ENCODE results near the gene EIF3I. TPM values are rescaled to one million over a fixed set of nuclear protein-coding genes. Genes with fewer than 3 reads are reported as not detected.
"Not testable (repeated sequence)": the region's sequence is repeated elsewhere in the genome, so short reads cannot be mapped to it uniquely, and the experiment has no call there.

The EIF3I gene
- polyA plus RNA-seq, 1 donor: 174 TPM

DNA sequence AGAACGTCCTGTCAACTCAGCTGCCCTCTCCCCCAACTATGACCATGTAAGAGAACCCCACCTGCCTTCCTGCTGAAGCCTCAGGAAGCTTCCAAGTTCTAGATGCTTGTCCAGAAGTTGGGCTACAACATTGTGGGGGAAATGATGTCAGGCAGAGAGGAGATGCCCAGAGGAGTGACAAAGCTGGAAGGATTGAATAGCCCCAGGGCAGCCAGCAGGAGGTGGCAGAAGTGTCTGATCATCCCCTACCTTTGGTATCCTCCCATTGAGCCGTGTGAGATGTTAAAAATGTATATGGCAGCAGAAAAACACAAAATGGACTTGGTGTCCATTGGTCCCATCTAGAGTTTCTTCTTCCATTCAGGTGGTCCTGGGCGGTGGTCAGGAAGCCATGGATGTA lies 6.6 kb downstream of the EIF3I start:
- DNase-seq: no peak

DNA sequence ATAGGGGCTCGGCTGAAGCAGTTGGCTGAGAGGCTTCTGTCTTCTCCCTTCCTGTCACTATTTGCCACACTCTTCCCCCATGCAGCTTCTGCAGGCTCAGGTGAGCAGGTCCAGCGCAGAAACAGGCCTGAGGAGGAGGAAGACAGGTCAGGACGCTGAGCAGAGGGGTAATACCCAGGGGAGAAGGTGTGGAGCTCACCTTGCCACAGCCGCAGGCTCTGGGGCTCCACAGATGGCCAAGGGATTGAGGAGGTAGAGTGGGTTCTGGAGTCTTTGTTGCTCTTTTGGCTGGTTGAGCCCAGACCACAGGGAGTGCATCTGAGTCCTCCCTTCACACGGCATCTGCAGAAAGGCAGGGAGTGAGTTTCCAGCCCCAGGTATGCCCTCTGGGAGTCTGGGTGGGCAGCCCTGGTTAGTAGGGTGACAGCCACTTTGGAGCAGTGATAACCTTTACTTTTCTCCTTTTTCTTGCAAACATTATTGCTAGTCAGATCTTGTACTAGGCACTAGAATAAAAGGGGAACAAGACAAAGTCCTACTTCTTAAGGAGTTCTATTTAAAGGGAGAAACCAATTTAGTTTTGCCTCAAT lies 9.7 kb downstream of the EIF3I start:
- DNase-seq: no peak

DNA sequence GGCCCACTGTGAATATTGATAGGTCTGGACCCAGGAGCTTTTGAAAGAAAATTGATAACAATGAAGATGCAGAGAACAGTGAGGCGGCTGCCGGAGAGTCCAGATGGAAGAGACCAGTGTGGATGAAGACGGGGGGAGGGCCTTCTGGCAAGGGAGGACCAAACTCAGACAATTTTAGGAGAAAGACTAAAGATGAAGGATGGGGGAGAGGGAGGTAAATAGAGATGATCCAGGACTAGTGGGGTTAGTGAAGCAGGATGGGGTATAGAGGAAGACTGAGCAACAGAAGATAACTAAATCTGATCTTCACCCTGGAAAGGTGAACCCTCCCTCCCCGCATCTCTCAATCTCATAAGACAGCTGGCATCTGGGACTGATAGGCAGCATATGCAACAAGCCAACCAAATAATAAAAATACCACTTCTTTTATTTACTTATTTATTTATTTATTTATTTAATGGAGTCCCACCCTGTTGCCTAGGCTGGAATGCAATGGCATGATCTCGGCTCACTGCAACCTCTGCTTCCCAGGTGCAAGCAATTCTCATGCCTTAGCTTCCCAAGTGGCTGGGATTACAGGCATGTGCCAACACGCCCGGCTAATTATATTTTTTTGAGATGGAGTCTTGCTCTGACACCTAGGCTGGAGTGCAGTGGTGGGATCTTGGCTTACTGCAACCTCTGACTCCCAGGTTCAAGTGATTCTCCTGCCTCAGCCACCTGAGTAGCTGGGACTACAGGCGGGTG lies 10.5 kb downstream of the EIF3I start:
- no peak for DNase-seq

DNA sequence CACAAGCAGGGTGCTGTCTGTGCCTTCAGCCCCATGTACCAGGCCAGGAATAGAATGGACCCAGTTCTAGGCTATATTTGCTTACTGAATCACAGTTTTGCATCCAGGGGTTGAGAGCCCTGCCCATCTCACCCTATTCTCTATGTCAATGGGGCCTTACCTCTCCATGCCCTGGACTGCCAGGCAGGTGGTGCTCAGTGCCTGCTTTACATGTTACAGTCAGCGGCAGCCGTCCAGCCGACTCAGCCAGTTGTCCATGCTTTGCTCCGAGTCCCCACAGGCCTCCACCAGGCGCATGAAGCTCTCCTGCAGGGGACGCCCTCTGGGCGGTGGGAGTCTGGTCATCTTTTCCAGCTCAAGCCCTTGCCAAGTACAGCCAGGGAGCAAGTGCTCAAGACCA lies 12.6 kb downstream of the EIF3I start:
- no peak for DNase-seq

DNA sequence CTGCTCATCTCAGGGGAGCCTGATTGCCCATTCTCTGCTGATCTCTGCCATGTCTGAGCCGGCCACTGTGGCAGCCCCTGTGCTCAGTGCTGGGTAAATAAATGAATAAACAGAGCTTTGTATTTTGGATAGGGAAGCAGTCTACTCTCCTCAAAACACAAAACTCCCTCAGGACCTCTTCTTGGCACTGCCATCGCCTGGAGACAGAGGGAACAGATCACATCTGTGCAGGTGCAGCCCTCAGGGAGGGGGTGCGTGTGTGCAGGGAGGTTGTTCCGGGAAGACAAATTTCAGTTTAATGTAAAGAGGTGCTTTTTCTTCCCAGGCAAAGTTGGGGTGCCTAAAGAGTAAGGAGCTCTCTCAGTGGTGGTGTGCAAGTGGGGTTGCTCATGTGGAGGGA lies 17.1 kb downstream of the EIF3I start:
- DNase-seq: no peak

DNA sequence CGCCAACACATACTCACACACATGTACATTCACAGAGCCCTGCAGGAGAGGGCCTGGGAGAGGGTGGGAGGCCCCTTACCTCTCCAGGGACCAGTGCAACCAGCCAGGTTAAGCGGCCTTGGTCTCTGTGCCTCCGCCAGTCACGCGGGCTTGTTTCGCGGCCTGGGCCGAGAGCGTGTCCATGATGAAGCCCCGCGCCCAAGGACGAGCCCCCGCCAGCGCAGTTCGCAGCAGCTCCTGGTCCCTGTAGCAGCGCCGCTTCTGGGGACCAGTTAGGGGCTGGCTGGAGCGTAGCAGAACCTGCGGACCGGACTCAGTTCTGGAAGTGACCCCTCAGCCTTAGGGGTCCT lies 17.6 kb downstream of the EIF3I start:
- DNase-seq: no peak

DNA sequence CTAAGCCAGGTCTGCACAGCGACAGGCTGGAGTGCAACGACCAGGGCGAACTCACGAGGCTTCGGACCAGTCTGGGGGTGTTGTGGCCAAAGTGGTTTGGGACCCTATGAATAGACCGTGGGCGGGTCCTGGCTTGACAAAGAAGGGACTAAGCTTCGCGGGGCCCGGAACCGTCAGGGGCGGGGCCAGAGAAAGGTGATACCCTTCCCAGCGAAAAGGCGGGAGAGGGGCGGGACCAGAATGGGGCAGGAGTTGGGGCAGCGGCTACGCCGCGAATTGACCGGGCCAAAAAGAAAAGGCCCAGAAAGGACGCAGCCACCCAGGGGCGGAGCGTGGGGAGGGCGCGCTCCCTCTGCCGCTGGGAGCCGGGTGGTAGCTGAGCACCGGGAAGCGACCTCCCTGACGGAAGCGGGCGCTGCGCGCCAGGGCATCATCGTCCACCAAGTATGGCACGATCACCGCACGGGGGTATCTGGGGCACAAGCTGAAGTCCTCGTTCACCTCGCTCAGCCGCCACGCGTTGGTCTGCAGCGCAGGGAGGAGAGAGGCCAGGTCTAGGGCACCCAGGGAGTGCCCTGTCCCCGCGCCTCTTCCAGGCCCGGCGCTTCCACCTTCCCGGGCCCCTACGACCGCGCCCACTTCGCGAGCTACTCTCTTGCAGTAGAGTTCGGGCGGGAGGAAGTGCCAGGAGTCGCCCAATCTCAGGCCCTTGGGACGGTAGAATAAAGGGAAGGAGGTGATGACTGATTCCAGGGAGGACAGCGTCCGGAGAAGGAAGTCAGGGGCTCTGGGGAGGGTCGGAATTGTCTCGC lies 18.1 kb downstream of the EIF3I start:
- DNase-seq: peak; percentile 81

DNA sequence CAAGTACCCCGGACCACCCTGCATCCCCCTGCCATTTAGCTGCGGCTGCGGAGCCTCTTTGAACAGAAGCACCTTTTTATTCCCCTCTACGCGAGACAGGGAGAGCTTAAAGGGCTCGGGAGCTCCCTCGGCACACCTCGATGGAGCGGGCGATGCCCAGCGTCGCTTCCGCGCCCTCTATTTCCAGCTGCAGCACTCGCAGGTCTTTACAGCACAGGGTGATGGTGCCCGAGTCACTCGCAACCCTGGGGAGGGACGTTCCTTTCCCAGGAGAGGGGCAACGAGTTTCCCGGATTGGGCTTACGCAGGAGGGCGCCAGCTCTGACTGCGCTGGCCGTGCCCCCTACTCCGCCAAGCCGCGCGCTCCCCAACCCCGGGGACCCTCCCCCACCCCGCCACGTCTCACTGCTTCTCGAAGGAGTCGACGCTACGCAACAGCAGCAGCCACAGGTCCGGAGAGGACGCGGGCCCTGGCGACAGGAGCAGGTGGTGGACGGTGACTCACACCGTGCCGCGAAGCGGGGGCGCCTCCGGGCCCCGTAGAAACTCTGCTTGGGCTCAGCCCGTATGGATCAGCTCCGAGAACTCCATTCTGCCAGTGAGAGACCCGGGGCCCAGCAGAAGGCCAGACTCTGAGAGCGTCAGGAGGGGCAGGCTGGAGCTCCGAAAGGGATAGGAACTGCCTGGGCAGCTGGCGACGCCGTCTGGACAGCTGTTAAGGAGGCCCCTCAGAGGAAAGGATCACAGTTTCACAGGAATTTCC lies 19.0 kb downstream of the EIF3I start:
- DNase-seq: peak; percentile 70

DNA sequence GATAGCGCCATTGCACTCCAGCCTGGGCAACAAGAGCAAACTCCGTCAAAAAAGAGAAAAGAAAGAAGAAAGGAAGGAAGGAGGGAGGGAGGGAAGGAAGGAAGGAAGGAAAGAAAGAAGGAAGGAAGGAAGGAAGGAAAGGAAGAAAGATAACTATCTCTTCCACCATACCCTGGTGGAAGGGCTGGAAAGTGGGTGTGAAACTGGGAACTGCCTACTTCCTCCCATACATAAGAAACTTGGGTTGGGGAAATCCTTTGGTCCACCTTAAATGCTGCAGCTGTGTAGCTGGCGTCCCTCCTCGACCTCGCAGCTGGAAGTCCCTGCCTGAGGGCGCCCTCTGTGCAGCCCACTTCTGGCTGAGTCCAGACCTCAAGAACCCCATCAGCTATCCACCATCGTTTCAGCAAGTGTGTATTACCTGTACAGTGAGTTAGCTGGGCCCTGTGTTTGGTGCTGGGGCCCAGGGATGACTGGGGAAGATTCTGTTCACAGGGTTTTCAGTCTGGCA lies 20.2 kb downstream of the EIF3I start:
- no peak for DNase-seq

DNA sequence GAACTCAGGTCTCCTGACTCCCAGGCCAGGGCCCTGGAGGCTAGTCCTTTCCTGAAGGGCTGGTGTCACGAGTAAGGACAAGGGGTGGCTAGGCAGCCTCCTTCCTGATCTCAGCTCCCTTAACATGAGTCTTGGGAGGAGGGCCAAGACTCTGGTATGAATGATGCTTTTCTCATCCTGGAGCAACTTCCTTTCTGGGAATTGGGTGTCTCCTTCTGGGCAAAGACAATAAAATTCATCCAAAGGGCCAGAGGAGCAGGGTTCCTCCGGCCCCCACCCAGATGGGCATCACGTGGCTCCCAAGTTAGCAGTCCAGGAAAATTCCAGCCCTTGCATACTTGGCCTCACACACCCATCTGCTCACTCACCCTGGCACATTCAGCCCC lies 24.7 kb downstream of the EIF3I start, which contains the start of gene FAM167B:
FAM167B (plus strand) TSS at position 335 of the 386 bp plus-strand sequence. CDS start 200 bp downstream, outside the sequence.
- no peak for DNase-seq

DNA sequence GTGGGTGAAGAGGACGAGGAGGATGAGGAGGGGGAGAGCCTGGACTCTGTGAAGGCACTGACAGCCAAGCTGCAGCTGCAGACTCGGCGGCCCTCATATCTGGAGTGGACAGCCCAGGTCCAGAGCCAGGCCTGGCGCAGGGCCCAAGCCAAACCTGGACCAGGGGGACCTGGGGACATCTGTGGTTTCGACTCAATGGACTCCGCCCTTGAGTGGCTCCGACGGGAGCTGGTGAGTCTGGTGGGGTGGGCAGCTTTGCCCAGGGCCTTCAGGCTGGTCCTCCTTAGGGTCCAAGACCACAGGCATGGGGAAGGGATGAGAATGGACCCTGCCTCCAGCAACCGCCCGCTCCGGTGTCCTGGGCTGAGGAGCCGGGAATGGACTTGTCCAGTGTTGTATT lies 25.2 kb downstream of the EIF3I start:
- no peak for DNase-seq

DNA sequence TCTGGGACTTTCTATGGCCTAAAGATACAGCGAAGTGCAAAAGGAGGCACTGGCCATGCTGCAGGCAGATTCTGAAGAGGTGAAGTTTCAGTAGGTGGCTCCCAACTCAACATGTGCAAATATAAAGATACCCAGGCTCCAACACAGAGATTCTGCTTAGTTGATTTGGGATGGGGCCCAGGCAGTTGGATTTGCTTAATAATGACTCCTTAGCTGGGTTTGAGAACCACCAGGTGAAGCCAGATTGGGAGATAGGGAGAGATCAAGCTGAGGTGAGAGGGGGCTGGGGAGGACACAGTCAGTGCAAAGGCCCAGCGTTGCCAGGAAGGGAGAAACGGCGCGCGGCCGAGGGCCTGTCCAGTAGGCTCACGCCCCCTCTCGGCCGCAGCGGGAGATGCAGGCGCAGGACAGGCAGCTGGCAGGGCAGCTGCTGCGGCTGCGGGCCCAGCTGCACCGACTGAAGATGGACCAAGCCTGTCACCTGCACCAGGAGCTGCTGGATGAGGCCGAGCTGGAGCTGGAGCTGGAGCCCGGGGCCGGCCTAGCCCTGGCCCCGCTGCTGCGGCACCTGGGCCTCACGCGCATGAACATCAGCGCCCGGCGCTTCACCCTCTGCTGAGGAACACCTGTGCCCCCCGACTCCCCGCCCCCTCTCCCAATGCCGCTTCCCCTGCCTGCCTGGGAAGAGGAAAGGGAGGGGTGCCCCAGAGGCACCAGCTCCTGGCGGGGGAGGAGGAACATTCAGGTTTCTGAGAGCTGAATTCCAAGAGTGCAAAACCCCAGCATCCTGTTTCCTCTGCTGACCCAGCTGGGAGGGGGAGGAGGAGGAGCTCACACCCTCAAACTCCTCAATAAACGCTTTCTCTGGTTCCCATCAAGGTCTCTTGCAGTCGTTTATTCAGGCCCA lies 26.0 kb downstream of the EIF3I start:
- DNase-seq: no peak

DNA sequence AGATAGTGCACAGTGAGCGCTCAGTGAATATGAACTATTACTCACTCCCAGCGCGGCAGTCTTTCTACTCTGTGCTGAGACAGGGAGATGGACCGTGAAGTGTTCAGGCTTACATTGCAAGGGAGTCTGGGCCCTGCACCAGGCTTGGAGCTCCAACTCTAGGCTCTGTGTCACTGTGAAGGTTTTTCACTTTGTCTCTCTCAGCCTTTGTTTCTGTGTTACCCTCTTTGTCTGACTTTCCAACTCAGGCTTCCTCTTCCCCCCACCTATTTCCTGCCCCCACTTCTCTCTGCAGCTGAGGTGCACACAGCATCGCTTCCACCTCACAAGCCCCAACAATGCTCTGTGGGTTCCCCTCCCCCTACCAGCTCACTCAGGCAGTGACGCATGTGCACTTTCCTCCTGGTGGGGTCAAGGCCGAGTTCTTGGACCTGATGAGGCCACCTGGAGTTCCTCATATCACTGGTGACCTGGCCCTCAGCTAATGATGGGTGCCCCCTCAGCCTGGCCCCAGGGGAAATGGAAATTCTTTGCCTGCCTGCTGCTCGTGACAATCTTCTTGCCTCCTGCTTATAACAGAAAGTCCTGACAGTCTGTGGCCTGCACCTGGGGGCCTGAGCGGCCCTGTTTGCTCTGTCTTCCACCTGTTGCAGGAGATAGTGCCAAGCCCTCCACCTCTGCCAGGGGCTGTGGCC lies 27.8 kb downstream of the EIF3I start:
- no peak for DNase-seq

DNA sequence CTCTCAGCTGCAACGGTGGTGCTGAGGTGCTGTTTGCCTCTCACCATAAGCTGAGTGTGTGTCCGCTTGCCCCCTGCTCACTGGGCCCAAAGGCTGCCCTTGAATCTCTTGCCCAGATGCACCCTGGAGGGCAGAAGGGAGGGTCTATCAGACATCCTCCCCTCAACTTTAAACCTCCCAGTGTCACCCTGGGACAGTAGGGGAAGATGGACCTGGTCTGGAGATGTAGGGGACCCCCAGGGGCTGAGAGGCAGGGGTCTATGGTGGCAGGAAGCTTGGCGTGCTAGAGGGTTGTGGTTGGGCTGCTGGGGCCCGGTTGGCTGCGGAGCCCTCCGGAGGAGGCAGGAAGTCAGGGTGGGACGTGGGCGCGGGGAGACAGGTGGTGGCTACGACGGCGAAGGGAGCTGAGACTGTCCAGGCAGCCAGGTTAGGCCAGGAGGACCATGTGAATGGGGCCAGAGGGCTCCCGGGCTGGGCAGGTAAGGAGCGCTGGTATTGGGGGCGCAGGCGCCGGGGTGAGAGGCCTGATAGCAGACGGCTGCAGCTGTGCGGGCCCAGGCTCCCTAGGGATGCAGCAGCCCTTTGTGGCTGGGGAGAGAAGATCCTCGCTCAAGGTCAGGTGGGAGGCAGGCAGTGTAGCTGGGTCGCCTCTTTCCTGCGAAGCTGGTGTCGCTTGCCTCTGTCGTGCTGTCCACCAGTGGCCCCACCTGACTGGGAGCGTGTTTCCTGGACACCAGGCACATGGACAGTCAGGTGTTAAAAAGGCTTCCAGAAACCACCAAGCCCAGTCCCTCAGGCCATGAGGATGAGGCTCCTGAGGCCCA lies 28.9 kb downstream of the EIF3I start, which contains the start of gene LCK:
LCK (plus strand) TSS at position 373 of the 824 bp plus-strand sequence. CDS start 23,065 bp downstream, outside the sequence.
- DNase-seq: no peak

DNA sequence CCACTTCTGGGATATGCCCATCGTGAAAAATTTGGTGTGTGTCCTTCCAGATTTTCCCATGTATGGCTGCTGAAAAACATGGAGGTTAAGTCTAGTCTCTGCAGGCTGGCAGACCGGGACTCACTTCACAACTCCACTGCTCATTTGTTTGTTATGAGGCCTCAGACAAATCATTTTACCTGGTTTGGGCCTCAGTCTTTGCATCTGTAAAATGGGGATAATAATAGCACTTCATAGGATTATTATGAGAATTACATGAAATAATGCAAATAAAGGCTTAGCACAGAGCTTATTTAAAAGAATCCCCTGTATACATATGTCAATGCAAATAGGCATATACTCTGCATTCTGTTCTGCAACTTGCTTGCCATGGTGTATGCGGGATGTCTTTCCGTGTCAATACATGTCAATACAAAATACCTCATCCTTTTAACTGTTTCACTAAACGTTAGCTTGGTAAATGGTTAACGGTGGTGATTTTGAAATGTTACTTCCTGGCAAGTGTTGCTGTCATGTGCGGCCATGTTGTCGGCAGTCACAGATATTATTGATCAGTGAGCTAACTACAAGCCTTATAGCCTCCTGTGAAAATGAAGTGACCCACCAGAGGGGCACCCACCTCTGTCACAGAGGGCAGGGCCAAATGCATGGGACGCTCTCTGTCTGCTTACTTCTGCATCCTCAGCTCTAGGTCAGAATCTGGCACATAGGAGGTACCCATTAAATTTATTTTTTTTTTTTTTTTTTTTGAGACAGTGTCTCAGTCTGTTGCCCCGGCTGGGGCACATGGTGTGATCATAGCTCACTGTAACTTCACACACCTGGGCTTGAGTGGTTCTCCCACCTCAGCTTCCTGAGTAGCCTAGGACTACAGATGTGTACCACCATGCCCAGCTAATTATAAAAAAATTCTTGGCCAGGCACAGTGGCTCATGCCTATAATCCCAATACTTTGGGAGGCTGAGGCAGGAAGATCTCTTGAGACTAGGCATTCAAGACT lies 33.2 kb downstream of the EIF3I start:
- DNase-seq: no peak

DNA sequence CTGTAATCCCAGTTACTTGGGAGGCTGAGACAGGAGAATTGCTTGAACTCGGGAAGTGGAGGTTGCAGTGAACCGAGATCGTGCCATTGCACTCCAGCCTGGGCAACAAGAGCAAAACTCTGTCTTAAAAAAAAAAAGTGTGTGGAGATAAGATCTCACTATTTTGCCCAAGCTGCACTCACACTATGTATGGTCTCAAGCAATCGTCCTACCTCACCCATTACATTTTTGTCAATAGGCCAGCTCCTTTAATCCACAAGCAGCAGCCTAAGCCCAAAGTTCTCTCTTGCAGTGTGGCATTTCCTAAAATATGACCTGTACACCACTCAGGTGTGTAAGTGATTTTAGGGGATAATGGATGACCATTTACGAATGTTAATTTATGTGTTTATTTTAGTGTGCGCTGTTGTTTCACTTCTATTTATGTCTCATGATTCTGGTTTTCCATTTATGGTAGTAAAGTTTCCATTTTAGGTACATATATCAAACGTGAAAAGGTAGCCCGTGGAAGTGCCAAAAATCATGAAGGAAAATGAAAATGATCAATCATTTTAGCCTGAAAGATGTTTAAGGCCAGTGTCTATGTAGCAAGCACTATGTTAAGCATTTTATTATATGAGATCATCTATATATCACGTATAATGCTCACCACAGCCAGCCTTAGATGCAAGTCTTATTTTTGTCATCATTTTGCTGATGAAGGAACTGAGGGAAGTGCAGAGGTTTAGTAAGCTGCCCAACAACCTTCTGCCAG lies 34.4 kb downstream of the EIF3I start:
- no peak for DNase-seq

DNA sequence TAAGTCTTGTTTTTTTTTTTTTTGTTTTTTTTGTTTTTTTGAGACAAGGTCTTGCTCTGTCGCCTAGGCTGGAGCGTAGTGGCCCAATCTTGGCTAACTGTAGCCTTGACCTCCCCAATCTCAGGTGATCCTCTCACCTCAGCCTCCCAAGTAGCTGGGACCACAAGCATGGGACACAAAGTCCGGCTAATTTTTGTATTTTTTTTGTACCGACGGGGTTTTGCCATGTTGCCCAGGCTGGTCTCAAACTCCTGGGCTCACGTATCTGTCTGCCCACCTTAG lies 35.0 kb downstream of the EIF3I start:
- DNase-seq: no peak

DNA sequence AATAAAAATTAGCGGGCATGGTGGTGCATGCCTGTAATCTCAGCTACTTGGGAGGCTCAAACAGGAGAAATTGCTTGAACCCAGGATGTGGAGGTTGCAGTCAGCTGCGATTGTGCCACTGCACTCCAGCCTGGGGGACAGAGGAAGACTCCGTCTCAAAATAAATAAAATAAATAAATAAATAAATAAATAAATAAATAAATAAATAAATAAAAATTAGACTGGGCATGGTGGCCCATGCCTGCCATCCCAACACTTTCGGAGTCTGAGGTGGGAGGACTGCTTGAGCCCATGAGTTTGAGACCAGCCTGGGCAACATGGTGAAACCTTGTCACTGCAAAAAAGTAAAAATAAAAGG lies 41.0 kb downstream of the EIF3I start:
- not testable (repeated sequence) for DNase-seq
